ENCODE results near the gene NCOA3.

DNA sequence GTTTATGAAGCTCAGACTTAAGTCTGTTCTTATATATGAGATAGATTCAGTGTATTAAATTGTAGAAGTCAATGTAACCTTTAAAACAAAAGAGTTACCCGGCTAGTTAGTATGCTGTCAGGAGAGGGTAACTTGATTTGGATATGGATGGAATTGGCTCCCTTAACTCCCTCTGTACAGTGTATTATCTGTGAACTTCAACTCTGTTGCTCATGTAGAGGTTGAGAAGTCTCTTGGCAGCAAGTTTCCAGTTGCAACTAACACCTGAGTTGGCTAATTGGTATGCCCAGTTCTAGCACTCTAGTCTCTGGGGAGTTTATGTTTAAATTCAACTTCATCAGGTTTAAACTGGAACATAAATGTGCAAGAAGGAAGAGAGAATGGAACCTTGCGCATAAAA is 111.0 kb downstream of the NCOA3 start:
- TF ChIP-seq, protein P1, sequence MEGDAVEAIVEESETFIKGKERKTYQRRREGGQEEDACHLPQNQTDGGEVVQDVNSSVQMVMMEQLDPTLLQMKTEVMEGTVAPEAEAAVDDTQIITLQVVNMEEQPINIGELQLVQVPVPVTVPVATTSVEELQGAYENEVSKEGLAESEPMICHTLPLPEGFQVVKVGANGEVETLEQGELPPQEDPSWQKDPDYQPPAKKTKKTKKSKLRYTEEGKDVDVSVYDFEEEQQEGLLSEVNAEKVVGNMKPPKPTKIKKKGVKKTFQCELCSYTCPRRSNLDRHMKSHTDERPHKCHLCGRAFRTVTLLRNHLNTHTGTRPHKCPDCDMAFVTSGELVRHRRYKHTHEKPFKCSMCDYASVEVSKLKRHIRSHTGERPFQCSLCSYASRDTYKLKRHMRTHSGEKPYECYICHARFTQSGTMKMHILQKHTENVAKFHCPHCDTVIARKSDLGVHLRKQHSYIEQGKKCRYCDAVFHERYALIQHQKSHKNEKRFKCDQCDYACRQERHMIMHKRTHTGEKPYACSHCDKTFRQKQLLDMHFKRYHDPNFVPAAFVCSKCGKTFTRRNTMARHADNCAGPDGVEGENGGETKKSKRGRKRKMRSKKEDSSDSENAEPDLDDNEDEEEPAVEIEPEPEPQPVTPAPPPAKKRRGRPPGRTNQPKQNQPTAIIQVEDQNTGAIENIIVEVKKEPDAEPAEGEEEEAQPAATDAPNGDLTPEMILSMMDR (conservative IDR thresholded peaks at IDR 0.05 in 1 of 2, IDR thresholded peaks at IDR 0.05 in 1 of 2; ENCODE audit: low read depth in 1 of 2, low read length in 2 of 2) = no peak
- no peak for TF ChIP-seq EZH2 (IDR thresholded peaks at IDR 0.05; ENCODE audit: low read length, missing control alignments)
